Esophagus muscularis mucosa (tissue), 3 donors: ENCODE results near the gene DGKA.

Source experiments
- POLR2AphosphoS5 ChIP-seq, 2 donors: sonication (generic); formaldehyde crosslinking; IDR thresholded peaks; one replicate each; pipeline ENCODE4 v1.6.1; 2017; ENCODE audit warnings: antibody characterized with exemption in 2 of 2
- TF ChIP-seq, protein P1 (sequence below), 3 experiments: fragments of 200-600 bp in 2 of 3; fragments of 450-650 bp in 1 of 3; sonication (generic) in 2 of 3; IDR thresholded peaks; one replicate each; pipeline ENCODE4 v1.5.1; 2017 to 2019; ENCODE audit warnings: antibody characterized with exemption in 3 of 3, mild to moderate bottlenecking in 2 of 3, moderate library complexity in 1 of 3

DNA sequence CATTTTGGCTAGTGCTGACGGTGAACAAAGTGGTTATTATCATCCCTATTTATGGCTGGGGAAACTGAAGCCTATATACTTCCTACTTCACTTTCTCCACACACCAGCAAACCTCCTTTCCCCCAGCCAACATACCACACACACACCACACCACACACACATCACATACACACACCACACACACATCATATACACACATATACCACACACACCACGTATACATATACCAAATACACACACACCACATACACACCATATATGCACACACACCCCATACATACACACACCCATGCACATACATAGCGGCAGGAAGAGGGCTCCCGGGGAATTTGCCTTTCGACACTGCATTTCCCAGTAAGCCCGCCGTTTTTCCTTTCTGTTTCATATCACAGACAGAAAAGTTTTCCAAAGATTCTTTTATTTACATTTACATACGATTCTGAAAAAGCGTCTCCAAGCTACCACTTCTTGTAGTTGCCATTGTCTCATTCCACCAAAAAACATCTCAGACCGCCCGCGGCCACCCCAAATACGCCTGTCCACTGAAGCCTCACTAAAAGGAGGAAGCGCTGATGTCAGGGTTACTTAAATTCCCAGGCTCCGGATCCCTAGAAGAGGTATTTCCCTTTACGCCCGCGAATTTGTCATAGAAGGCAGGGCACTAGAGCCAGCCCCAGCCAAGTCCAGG is 42.1 kb downstream of the DGKA start:
- TF ChIP-seq, protein P1, sequence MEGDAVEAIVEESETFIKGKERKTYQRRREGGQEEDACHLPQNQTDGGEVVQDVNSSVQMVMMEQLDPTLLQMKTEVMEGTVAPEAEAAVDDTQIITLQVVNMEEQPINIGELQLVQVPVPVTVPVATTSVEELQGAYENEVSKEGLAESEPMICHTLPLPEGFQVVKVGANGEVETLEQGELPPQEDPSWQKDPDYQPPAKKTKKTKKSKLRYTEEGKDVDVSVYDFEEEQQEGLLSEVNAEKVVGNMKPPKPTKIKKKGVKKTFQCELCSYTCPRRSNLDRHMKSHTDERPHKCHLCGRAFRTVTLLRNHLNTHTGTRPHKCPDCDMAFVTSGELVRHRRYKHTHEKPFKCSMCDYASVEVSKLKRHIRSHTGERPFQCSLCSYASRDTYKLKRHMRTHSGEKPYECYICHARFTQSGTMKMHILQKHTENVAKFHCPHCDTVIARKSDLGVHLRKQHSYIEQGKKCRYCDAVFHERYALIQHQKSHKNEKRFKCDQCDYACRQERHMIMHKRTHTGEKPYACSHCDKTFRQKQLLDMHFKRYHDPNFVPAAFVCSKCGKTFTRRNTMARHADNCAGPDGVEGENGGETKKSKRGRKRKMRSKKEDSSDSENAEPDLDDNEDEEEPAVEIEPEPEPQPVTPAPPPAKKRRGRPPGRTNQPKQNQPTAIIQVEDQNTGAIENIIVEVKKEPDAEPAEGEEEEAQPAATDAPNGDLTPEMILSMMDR (IDR thresholded peaks at IDR 0.05): no peak
- TF ChIP-seq POLR2AphosphoS5 (IDR thresholded peaks at IDR 0.05): peak; percentile 81 to 97
